Right kidney (tissue), 1 donor: Measurements from ENCODE around the gene DEF6.

Source experiments
- DNase-seq: peaks from one replicate; pipeline ENCODE4 v3.0.0-alpha.2; 2016

The DEF6 gene

GRCh38 chr6:35351422-35351821, 53.8 kb downstream of the DEF6 start:
- DNase-seq, result no peak

DNA sequence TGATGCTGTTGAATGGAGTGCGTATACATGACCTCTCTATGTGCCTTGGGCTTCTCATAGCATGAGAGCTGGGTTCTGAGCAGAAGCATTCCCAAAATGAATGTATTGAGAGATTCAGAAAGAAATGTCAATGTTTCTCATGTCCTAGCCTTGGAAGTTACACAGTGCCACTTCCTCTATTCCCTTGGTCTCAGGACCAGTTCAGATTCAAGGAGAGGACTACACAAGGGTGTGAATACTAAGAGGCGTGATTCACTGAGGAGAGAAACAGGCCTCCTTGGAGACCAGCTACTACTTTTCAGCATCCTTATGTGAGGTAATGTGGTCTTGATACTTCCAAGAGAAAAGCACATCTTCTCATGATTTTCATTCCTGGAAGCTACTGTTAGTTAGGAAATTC, 55.1 kb downstream of the DEF6 start:
- no peak for DNase-seq

DNA sequence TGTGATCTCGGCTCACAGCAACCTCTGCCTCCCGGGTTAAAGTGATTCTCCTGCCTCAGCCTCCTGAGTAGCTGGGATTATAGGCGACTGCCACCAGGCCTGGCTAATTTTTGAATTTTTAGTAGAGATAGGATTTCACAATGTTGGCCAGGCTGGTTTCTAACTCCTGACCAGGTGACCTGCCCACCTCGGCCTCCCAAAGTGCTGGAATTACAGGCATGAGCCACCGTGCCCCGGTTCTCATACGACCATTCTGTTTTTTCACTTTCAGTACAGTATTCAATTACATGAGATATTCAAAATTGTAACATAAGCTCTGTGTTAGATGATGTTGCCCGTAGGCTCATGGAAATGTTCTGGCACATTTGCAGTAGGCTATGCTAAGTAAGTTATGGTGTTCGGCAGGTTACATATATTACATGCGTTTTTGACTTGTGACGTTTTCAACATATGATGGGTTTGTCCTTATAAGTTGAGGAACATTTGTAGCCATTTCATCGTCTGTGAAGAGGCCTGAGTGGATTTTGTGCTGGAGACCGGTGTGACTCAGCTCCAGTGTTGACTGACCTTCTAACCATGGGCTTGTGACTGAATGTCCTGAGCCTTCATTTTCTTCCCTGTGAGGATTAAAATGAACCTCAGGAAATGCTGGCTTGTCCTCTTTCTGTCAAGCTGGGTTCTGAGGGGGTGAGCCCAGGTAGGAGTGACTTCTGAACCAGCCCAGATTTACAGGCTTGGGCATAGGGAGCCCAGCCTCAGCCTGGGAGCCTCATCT, 56.9 kb downstream of the DEF6 start:
- DNase-seq, result no peak

- no peak for DNase-seq
Observed at GRCh38 chr6:35356391-35356790, 58.8 kb downstream of the DEF6 start.

- DNase-seq, result no peak
Observed at GRCh38 chr6:35357677-35358076, 60.1 kb downstream of the DEF6 start.

GRCh38 chr6:35358086-35358485, 60.5 kb downstream of the DEF6 start:
- no peak for DNase-seq

- no peak for DNase-seq
Observed at GRCh38 chr6:35359346-35359743, 61.7 kb downstream of the DEF6 start.

- peak; percentile 20 for DNase-seq
Observed at GRCh38 chr6:35359744-35360348, 62.2 kb downstream of the DEF6 start.

DNA sequence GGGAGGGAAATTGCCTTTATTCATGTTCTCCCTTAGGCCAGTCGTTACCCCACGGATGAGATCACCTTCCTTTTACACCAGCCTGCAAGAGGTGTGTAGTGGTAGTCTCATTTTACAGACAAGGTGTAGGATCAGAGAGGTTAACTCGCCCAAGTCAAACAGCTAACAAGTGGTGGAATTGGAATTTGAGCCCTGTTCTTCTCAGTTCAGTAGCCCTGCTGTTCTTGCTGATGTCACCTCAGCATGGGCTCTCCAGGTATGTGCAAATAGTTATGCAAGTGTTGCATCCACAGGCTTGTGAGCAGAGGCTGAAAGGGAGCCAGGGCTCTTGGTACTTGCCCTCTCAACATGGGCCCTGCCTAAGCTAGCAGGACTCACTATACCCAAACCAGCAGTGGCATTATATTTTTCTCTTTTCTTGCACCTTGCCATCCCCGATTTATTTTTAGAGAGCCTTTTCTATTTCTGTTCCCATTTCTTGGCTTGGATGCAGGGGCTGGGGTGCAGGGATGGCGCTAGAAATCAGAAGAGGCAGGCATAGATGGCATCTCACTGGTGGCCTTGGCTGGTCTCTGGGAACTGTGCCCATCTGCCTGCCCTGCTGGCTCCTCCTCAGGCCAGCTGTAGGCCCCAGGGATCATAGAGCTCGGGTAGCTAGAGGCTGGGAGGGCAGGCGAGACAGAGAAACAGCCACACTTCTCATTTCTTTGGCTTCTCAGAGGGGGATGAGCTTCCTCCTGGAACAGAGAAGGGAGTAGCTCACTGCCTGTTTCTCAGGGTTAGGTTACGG, 62.9 kb downstream of the DEF6 start:
- no peak for DNase-seq

GRCh38 chr6:35362200-35362599, 64.6 kb downstream of the DEF6 start:
- DNase-seq, result no peak

- peak; percentile 35 for DNase-seq
Observed at GRCh38 chr6:35363293-35363750, 65.7 kb downstream of the DEF6 start.

DNA sequence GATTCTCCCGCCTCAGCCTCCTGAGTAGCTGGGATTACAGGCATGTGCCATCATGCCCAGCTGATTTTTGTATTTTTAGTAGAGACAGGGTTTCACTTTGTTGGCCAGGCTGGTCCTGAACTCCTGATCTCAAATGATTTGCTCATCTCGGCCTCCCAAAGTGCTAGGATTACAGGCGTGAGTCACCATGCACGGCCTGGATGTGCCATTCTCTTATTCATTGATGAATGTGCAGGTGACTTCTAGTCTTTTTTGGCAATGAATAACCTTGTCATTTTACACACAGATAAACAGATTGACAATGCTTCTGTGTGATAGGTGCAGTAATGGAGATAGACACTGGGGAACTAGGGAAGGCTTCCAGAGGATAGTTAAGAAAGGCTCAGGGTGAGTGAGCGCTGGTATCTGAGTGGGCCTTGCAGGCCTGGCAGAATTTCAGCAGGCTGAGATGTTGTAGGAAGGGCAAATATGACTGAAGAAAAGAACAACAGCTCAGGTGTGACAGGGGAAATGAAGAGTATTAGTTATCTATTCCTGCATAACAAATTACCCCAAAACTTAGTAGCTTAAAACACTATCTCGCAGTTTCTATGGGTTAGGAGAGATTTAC, 68.1 kb downstream of the DEF6 start:
- no peak for DNase-seq

DNA sequence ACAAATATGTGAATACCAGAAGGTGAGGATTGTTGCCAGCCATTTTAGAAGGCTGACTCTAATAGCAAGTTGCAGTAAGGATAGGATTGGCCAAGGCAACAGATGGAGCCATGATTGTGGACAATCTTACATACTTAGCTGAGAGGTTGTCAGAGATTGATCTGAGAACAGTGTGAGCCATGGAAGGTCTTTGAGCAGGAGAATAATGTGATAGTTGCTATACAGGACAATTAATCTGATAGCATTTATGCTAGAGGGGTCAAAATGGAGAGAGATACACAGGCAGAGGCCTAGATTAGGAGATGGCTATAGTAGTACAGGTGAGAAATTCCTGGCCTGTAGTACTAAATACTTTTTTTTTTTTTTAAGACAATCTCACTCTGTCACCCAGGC, 68.6 kb downstream of the DEF6 start:
- DNase-seq, result no peak

- DNase-seq, result no peak
Observed at GRCh38 chr6:35367646-35368037, 70.0 kb downstream of the DEF6 start.

- no peak for DNase-seq
Observed at GRCh38 chr6:35368038-35368887, 70.6 kb downstream of the DEF6 start.

GRCh38 chr6:35370124-35370741, 72.6 kb downstream of the DEF6 start:
- no peak for DNase-seq

DNA sequence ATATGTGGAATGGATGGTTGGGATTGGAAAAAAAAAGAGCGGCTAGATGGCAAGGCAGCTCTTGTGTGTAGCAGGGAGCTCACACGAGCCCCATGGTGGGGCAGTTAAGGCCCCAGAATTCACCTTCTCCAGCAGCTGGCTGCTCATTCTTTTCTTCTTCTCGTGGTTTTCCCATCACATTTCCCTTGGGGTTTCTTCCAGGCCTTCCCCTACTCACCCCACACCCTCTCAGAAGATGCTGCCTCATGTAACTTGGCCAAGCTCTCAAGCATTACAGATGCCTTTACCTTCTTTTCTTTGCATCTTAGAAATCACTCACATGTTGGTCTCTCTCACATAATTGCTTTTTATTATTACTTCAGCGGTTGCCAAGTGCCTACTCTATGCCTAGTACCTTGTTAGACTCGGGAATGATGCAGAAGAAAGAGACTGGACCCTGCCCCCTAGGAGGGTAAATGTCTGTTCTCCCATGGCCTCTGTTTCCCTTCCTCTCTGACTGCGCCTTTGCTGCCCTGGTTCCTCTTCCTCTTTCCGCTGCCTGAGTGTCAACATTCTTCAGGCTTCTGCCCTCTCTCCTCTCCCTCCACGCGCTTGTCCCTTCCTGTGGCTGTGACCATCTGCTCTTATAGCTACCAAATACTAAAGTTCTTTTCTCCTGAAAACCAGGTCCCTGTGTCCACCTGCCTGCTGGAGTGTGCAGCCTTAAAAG, 73.3 kb downstream of the DEF6 start:
- no peak for DNase-seq
